ENCODE data around the gene ERVK3-1. TPM values are rescaled to one million over a fixed set of nuclear protein-coding genes. Genes with fewer than 3 reads are reported as not detected.
"Not testable (repeated sequence)": the region's sequence is repeated elsewhere in the genome, so short reads cannot be mapped to it uniquely, and the experiment has no call there.

The ERVK3-1 gene, protein sequence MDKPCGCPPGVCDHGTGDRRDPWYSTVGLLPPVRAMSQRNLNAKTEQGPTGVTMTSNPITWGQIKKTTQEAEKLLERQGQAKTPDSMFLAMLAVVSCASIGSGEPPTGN
- total RNA-seq, result 10 to 100 TPM; 19.9 to 24.1 (median 21.1) TPM
- 27.7 TPM for polyA plus RNA-seq
- long read RNA-seq, donor 1, transcript ERVK3-1-202 (4 exons, 922 nt), result minor isoform, 5 of 21 reads
- long read RNA-seq, donor 1, transcript ERVK3-1-201 (4 exons, 1,469 nt), result major isoform, 14 of 21 reads
- long read RNA-seq, donor 1, partial matches to known transcripts, result 1 of 21 reads
- long read RNA-seq, donor 1, other reads (novel, unspliced or antisense), result 1 of 21 reads
- long read RNA-seq, donor 2, transcript ERVK3-1-201 (4 exons, 1,469 nt), result major isoform, 10 of 15 reads
- long read RNA-seq, donor 2, partial matches to known transcripts, result 1 of 15 reads
- long read RNA-seq, donor 2, other reads (novel, unspliced or antisense), result 1 of 15 reads
- long read RNA-seq, donor 3, transcript ERVK3-1-201 (4 exons, 1,469 nt), result major isoform, 32 of 52 reads
- long read RNA-seq, donor 3, transcript ERVK3-1-204 (2 exons, 3,889 nt), result minor isoform, 9 of 52 reads
- long read RNA-seq, donor 3, partial matches to known transcripts, result 0 of 52 reads
- long read RNA-seq, donor 3, other reads (novel, unspliced or antisense), result 7 of 52 reads
- long read RNA-seq, donor 4, transcript ERVK3-1-201 (4 exons, 1,469 nt), result major isoform, 6 of 8 reads
- long read RNA-seq, donor 4, partial matches to known transcripts, result 0 of 8 reads
- long read RNA-seq, donor 4, other reads (novel, unspliced or antisense), result 0 of 8 reads

DNA sequence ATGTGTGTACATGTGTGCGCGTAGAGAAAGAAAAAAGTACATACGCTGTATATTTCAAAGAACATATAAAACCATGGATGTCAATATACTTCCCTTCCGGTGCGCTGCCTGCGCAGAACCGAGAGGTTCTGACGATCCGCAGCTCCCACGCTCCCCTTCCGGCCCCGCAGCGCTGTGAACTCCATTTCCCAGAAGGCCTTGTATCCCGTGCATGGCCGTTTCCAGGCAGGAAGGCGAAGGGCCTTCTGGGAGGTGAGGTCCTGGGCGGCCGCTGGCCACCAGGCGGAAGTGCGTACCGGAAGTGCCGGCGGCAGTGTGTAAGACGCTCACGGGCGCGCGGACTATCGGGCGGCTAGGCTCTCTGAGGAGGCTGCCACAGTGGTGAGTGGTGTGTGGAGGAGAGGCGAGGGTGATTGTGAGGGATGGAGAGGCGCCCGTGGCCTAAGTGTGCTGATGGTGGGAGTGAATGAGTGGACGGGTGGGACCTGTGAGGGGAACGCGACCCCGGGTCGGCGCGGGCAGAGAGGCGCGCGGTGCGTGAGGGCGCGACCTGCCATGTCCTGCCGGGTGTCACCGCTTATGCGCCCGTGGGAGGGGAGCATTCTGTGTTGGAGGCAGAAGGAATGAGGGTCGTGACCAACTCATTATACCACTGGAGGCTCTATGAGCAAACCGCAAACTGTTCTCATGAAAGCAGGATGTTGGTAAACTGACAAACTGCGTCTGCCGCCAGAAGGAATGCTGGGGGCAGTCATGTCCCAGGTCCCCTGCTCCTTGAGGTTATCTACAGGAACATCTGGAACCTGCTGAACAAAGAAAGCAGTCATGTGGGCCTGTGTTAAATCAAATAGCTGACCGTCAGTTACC, at the start of gene ERVK3-1:
Gene ERVK3-1 (plus strand): TSS at position 313 of the 867 bp plus-strand sequence. CDS start 6,792 bp downstream, outside the sequence.
- DNase-seq, result peak; percentile 98
- Histone ChIP-seq H3K4me1 (ENCODE audit: control insufficient read depth, insufficient read depth, low read length) (peaks cover 3% of the 10 kb centered on the region), H3K9me3 (ENCODE audit: control insufficient read depth, low read length) (no peaks in the 10 kb centered on the region), H3K27ac (ENCODE audit: low read length) (peak within 1 kb of the TSS; percentile 82), H3K4me3 (ENCODE audit: low read length) (peak within 1 kb of the TSS; percentile 84), H3K27me3 (ENCODE audit: control insufficient read depth, insufficient read depth) (no peaks in the 10 kb centered on the region)
- under 1% methylated on average over 55 of the region's 55 CpGs for WGBS
- intact Hi-C loops (cut with DNase I), result no loop called here
- peak; percentile 99 for ATAC-seq

DNA sequence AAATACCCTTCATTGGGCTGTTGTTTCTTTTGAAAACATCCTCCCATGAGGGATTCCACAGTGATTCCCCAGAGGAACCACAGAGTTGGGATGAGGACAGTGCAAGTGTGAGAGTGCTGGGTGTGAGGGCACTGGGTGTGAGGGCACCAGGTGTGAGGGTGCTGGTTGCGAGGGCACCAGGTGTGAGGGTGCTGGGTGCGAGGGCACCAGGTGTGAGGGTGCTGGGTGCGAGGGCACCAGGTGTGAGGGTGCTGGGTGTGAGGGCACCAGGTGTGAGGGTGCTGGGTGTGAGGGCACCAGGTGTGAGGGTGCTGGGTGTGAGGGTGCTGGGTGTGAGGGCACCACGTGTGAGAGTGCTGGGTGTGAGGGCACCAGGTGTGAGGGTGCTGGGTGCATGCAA, 46.9 kb upstream of the ERVK3-1 start:
- H3K4me3 ChIP-seq (ENCODE audit: low read length); H3K27me3 ChIP-seq (ENCODE audit: control insufficient read depth, insufficient read depth); DNase-seq; H3K4me1 ChIP-seq (ENCODE audit: control insufficient read depth, insufficient read depth, low read length); intact Hi-C loops (cut with DNase I); ATAC-seq; H3K27ac ChIP-seq (ENCODE audit: low read length): not testable (repeated sequence)
- H3K9me3 ChIP-seq (ENCODE audit: control insufficient read depth, low read length), result peaks cover 64% of the 10 kb centered on the region
- WGBS, result 93% methylated on average over 4 of the region's 4 CpGs

DNA sequence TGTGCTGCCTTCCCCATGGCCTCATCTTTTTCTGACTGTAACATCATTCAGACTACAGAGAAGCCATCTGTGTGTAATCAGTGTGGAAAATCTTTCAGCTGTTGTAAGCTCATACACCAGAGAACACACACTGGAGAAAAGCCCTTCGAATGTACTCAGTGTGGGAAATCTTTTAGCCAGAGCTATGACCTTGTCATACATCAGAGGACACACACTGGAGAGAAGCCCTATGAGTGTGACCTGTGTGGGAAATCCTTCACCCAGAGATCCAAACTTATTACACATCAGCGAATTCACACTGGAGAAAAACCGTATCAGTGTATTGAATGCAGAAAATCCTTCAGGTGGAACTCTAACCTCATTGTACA, 43.6 kb upstream of the ERVK3-1 start:
- Histone ChIP-seq H3K4me1 (ENCODE audit: control insufficient read depth, insufficient read depth, low read length) (no peaks in the 10 kb centered on the region), H3K4me3 (ENCODE audit: low read length) (no peak overlapping the region), H3K9me3 (ENCODE audit: control insufficient read depth, low read length) (peaks cover 66% of the 10 kb centered on the region), H3K27me3 (ENCODE audit: control insufficient read depth, insufficient read depth) (no peaks in the 10 kb centered on the region), H3K27ac (ENCODE audit: low read length) (no peak overlapping the region)
- 97% methylated on average over 3 of the region's 3 CpGs for WGBS
- DNase-seq (no peak), ATAC-seq (no peak)
- intact Hi-C loops (cut with DNase I), result loop anchor here in 1 of 4 donors (10.0 kb wide), 1 partner anchor 57 kb away; no protein-coding TSS in a partner anchor

DNA sequence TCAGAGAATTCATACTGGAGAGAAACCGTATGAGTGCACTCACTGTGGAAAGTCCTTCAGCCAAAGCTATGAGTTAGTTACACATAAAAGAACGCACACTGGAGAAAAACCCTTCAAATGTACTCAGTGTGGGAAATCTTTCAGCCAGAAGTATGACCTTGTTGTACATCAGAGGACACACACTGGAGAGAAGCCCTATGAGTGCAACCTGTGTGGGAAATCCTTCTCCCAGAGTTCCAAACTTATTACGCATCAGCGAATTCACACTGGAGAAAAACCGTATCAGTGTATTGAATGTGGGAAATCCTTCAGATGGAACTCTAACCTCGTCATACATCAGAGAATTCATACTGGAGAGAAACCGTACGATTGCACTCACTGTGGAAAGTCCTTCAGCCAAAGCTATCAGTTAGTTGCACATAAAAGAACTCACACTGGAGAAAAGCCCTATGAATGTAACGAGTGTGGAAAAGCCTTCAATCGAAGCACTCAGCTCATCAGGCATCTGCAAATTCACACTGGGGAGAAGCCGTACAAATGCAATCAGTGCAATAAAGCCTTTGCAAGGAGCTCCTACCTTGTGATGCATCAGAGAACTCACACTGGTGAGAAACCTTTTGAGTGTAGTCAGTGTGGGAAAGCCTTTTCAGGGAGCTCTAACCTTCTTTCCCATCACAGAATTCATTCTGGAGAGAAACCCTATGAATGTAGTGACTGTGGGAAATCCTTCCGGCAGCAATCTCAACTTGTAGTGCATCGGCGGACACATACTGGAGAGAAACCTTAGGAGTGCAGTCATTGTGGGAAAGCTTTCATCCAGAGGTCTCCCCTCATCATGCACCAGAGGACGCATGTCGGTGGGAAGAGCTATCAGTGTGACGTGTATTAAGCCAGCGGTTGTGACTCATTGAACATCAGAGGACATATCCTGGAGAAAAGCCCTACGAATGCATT, 42.9 kb upstream of the ERVK3-1 start:
- no peak for ATAC-seq
- Histone ChIP-seq H3K4me1 (ENCODE audit: control insufficient read depth, insufficient read depth, low read length) (no peaks in the 10 kb centered on the region), H3K9me3 (ENCODE audit: control insufficient read depth, low read length) (peaks cover 68% of the 10 kb centered on the region), H3K4me3 (ENCODE audit: low read length) (no peak overlapping the region), H3K27me3 (ENCODE audit: control insufficient read depth, insufficient read depth) (no peaks in the 10 kb centered on the region), H3K27ac (ENCODE audit: low read length) (no peak overlapping the region)
- 98% methylated on average over 19 of the region's 19 CpGs for WGBS
- no peak for DNase-seq
- intact Hi-C loops (cut with DNase I), result loop anchor here in 1 of 4 donors (10.0 kb wide), 1 partner anchor 57 kb away; no protein-coding TSS in a partner anchor

DNA sequence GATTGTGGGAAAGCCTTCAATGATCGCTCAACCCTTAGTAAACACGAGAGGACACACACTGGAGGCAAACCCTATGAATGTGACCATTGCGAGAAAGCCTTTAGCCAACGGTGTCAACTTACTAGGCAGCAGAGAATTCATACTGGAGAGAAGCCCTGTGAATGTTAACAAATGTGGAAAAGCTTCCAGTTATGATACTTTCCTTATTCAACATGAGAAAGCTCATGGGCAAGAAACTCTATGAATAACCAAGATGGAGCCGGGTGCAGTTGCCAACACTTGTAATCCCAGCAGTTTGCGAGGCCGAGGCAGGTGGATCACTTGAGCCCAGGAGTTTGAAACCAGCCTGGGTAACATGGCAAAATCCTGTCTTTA, 42.3 kb upstream of the ERVK3-1 start:
- H3K4me3 ChIP-seq (ENCODE audit: low read length), result no peak overlapping the region
- peaks cover 61% of the 10 kb centered on the region for H3K9me3 ChIP-seq (ENCODE audit: control insufficient read depth, low read length)
- ATAC-seq, result no peak
- no peaks in the 10 kb centered on the region for H3K4me1 ChIP-seq (ENCODE audit: control insufficient read depth, insufficient read depth, low read length)
- intact Hi-C loops (cut with DNase I), result loop anchor here in 1 of 4 donors (10.0 kb wide), 1 partner anchor 58 kb away; no protein-coding TSS in a partner anchor
- WGBS, result 99% methylated on average over 7 of the region's 7 CpGs
- no peak overlapping the region for H3K27ac ChIP-seq (ENCODE audit: low read length)
- no peaks in the 10 kb centered on the region for H3K27me3 ChIP-seq (ENCODE audit: control insufficient read depth, insufficient read depth)
- DNase-seq, result no peak

DNA sequence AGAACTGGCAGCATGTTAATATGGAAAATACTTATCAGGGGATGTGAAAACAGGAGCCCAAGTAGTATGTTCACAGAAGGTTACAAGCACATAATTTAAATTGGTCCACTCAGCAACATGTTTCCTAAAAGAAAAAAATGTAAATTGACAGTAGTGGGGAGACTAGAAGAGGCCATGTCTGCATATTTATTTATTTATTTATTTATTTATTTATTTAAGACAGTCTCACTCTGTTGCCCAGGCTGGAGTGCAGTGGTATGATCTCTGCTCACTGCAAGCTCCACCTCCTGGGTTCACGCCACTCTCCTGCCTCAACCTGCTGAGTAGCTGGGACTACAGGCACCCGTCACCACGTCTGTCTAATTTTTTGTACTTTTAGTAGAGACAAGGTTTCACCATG, 40.1 kb upstream of the ERVK3-1 start:
- intact Hi-C loops (cut with DNase I), result loop anchor here in 1 of 4 donors (10.0 kb wide), 1 partner anchor 60 kb away; no protein-coding TSS in a partner anchor
- WGBS, result 98% methylated on average over 3 of the region's 3 CpGs

DNA sequence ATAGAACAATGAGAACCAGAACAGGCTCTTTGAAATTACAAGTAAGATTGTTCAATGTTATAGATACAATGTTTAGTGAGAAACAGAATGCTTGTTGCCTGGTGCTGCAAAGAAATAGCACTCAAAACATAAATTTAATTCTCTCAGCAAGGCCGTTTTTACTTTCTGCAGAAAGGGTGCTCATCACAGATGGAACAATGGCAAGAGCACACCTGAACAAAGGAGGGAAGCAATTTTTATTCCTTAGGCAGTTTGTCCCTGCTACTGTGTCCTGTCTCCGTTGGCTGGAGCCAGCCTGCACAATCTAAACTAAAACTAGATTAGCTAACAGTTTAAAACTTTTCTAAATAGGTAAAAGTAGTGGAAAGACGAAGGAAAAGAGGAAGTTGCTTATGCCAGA, 36.8 kb upstream of the ERVK3-1 start:
- H3K4me3 ChIP-seq (ENCODE audit: low read length), result no peak overlapping the region
- H3K9me3 ChIP-seq (ENCODE audit: control insufficient read depth, low read length), result peaks cover 27% of the 10 kb centered on the region
- no peaks in the 10 kb centered on the region for H3K27me3 ChIP-seq (ENCODE audit: control insufficient read depth, insufficient read depth)
- DNase-seq (no peak), ATAC-seq (no peak)
- H3K4me1 ChIP-seq (ENCODE audit: control insufficient read depth, insufficient read depth, low read length), result no peaks in the 10 kb centered on the region
- no peak overlapping the region for H3K27ac ChIP-seq (ENCODE audit: low read length)
- intact Hi-C loops (cut with DNase I), result loop anchor here in 1 of 4 donors (10.0 kb wide), 1 partner anchor 64 kb away; no protein-coding TSS in a partner anchor
- 96% methylated on average over 3 of the region's 3 CpGs for WGBS

More for the DNA sequence above, 40.1 kb upstream of the ERVK3-1 start:
- Histone ChIP-seq H3K27ac (ENCODE audit: low read length) (no peak overlapping the region), H3K4me1 (ENCODE audit: control insufficient read depth, insufficient read depth, low read length) (no peaks in the 10 kb centered on the region), H3K27me3 (ENCODE audit: control insufficient read depth, insufficient read depth) (no peaks in the 10 kb centered on the region), H3K4me3 (ENCODE audit: low read length) (no peak overlapping the region), H3K9me3 (ENCODE audit: control insufficient read depth, low read length) (peaks cover 48% of the 10 kb centered on the region)
- ATAC-seq (no peak), DNase-seq (no peak)

DNA sequence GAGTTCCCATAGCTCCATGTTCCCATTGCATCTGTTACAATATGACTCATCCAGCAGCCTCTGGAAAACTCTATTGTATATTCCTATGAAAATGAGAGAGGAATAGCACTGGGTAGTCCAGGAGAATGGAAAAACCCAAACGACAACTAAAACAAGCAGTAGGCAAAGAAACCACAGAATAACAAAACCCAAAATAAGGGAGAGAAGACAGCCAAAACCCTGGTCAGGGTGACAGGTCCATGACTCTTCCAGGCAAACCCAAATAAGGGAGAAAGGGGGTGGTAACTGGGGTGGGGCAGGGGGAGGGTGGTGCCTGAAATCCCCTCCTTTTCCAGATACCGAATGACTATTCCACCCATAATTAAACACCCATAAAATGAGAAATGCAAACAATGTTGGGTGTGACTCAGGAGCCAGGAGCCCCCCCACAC, 30.4 kb upstream of the ERVK3-1 start:
- Histone ChIP-seq H3K4me3 (ENCODE audit: low read length) (no peak overlapping the region), H3K27ac (ENCODE audit: low read length) (no peak overlapping the region), H3K27me3 (ENCODE audit: control insufficient read depth, insufficient read depth) (no peaks in the 10 kb centered on the region), H3K9me3 (ENCODE audit: control insufficient read depth, low read length) (peaks cover 4% of the 10 kb centered on the region), H3K4me1 (ENCODE audit: control insufficient read depth, insufficient read depth, low read length) (no peaks in the 10 kb centered on the region)
- intact Hi-C loops (cut with DNase I), result no loop called here
- no peak for DNase-seq
- WGBS, result 77% methylated on average over 2 of the region's 2 CpGs
- no peak for ATAC-seq

DNA sequence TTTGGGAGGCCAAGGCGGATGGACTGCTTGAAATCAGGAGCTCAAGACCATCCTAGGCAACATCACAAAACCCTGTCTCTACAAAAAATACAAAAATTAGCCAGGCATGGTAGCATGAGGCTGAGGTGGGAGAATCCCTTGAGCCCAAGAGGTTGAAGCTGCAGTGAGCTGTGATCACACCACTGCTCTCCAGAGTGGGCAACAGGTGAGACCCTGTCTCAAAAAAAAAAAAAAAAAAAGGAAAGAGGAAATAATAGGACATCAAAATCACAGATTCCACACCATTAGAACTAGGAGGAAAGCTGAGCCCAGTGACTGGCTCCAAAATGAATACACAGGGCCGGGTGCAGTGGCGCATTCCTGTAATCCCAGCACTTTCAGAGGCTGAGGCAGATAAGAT, 29.6 kb upstream of the ERVK3-1 start:
- Histone ChIP-seq H3K4me3 (ENCODE audit: low read length) (no peak overlapping the region), H3K4me1 (ENCODE audit: control insufficient read depth, insufficient read depth, low read length) (peaks cover 5% of the 10 kb centered on the region), H3K27me3 (ENCODE audit: control insufficient read depth, insufficient read depth) (no peaks in the 10 kb centered on the region), H3K9me3 (ENCODE audit: control insufficient read depth, low read length) (peaks cover 4% of the 10 kb centered on the region), H3K27ac (ENCODE audit: low read length) (no peak overlapping the region)
- 96% methylated on average over 3 of the region's 3 CpGs for WGBS
- ATAC-seq, result no peak
- intact Hi-C loops (cut with DNase I), result no loop called here
- DNase-seq, result no peak

Measured in right cardiac atrium (tissue), 5 donors.